GM10266 (cell line): Measurements from ENCODE around the gene ZIC4.

ENCODE experiments used
- DNase-seq: peaks from one replicate; pipeline ENCODE4 v3.0.0; 2012; ENCODE audit errors: extremely low spot score
- CTCF ChIP-seq: IDR thresholded peaks from 2 replicates; pipeline ENCODE4 v1.5.1; 2012; ENCODE audit warnings: mild to moderate bottlenecking, low read depth; ENCODE audit not compliant: control insufficient read depth, insufficient read depth; ENCODE audit errors: missing control alignments

ZIC4 gene

GRCh38 chr3:147397875-147398812, 8.2 kb downstream of the ZIC4 start:
- no peak for DNase-seq

GRCh38 chr3:147397155-147397874, 9.0 kb downstream of the ZIC4 start:
- DNase-seq: no peak
- TF ChIP-seq CTCF: no peak

More at GRCh38 chr3:147397875-147398812, 8.2 kb downstream of the ZIC4 start:
- TF ChIP-seq CTCF: no peak

GRCh38 chr3:147396712-147397046, 9.7 kb downstream of the ZIC4 start:
- DNase-seq: no peak
- no peak for TF ChIP-seq CTCF

- TF ChIP-seq CTCF: no peak
- no peak for DNase-seq
Observed at GRCh38 chr3:147395899-147396711, 10.2 kb downstream of the ZIC4 start.

- no peak for TF ChIP-seq CTCF
- DNase-seq: no peak
Observed at GRCh38 chr3:147394884-147395225, 11.5 kb downstream of the ZIC4 start.

GRCh38 chr3:147393943-147394883, 12.1 kb downstream of the ZIC4 start:
- no peak for DNase-seq

More at GRCh38 chr3:147393943-147394883, 12.1 kb downstream of the ZIC4 start:
- no peak for TF ChIP-seq CTCF
